ENCODE data around the gene ARL8A. TPM values are rescaled to one million over a fixed set of nuclear protein-coding genes. Genes with fewer than 3 reads are reported as not detected.
A peak's percentile ranks its signal among the peaks of the same experiment; 100 is the strongest.

The ARL8A gene
- total and polyA plus RNA-seq, 10 of the 15 experiments (the other 5 are each of a cell fraction or from before 2014, with no cell fraction given), result 0.34 to 49.2 (median 15.4) TPM

DNA sequence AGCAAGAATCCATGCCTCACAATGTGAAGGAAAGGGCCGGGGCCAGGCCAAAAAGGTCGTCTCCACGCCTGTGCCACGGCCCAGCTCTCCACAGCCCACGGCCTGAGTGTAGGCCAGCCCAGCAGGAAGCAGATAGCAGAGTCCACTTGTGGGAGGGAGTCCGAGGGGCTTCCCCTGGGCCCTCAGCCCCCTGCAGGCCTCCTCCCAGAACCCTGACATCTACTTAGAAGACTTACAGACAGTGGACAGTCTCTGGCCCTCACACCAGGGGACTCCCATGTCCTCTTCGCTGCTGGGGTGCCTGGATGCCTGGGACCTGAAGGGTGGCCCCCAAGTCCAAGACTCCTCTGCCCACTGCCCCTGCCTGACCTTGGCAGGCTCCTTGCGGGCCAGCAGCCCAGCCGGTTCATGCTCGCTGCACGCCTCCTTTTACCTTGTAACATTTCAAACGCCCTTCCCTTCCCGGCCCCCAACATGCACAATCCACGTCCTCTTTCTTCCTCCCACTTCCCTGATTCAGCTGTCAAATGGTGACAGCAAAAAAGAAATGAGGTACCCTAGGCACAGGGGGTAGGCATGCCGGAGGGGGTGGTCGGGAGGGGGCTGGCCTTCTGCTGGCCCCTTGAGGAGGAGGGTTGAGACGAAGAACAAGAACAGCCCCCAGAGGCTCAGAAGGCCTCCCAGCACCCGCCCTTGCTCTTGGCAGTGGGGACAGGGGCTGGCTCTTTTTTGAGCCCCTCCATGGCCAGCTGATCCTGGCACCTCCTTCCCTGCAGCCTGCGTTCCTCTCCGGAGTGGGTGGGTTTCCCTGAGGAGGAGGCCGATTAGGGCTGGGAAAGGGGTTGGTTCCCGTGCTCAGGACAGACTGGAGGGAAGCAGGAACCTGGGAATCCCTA is 16.9 kb upstream of the ARL8A start (continued):
- TF ChIP-seq BRCA1 (IDR thresholded peaks at IDR 0.05; ENCODE audit: low read depth, low read length) (no peak), JUND (IDR thresholded peaks at IDR 0.05; ENCODE audit: low read depth, low read length) (no peak), POU2F2 (IDR thresholded peaks at IDR 0.05; ENCODE audit: borderline replicate concordance, low read depth, low read length) (no peak), BACH1 (IDR thresholded peaks at IDR 0.05; ENCODE audit: borderline replicate concordance) (no peak; the same call in 1 of the 2 replicates), EED (IDR thresholded peaks at IDR 0.05; ENCODE audit: low read depth) (peak; percentile 10; the same call in 1 of the 2 replicates), CREM (IDR thresholded peaks at IDR 0.05; ENCODE audit: low read depth) (no peak), SPI1 (IDR thresholded peaks at IDR 0.05; ENCODE audit: borderline replicate concordance, insufficient read depth, low read depth, low read length) (peak; percentile 43; the same call in 1 of the 2 replicates), SUPT20H (IDR thresholded peaks at IDR 0.05; ENCODE audit: borderline replicate concordance, control insufficient read depth, low read depth, low read length) (no peak), SREBF2 (IDR thresholded peaks at IDR 0.05; ENCODE audit: low read length) (no peak), ZNF24 (IDR thresholded peaks at IDR 0.05) (no peak), SP1 (IDR thresholded peaks at IDR 0.05; ENCODE audit: low read depth, low read length) (no peak), NR2F1 (conservative IDR thresholded peaks at IDR 0.05) (no peak)
- TF ChIP-seq, protein P1, sequence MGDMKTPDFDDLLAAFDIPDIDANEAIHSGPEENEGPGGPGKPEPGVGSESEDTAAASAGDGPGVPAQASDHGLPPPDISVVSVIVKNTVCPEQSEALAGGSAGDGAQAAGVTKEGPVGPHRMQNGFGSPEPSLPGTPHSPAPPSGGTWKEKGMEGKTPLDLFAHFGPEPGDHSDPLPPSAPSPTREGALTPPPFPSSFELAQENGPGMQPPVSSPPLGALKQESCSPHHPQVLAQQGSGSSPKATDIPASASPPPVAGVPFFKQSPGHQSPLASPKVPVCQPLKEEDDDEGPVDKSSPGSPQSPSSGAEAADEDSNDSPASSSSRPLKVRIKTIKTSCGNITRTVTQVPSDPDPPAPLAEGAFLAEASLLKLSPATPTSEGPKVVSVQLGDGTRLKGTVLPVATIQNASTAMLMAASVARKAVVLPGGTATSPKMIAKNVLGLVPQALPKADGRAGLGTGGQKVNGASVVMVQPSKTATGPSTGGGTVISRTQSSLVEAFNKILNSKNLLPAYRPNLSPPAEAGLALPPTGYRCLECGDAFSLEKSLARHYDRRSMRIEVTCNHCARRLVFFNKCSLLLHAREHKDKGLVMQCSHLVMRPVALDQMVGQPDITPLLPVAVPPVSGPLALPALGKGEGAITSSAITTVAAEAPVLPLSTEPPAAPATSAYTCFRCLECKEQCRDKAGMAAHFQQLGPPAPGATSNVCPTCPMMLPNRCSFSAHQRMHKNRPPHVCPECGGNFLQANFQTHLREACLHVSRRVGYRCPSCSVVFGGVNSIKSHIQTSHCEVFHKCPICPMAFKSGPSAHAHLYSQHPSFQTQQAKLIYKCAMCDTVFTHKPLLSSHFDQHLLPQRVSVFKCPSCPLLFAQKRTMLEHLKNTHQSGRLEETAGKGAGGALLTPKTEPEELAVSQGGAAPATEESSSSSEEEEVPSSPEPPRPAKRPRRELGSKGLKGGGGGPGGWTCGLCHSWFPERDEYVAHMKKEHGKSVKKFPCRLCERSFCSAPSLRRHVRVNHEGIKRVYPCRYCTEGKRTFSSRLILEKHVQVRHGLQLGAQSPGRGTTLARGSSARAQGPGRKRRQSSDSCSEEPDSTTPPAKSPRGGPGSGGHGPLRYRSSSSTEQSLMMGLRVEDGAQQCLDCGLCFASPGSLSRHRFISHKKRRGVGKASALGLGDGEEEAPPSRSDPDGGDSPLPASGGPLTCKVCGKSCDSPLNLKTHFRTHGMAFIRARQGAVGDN (IDR thresholded peaks at IDR 0.05), result peak; percentile 1; the same call in 1 of the 2 replicates
- TF ChIP-seq, protein P2, sequence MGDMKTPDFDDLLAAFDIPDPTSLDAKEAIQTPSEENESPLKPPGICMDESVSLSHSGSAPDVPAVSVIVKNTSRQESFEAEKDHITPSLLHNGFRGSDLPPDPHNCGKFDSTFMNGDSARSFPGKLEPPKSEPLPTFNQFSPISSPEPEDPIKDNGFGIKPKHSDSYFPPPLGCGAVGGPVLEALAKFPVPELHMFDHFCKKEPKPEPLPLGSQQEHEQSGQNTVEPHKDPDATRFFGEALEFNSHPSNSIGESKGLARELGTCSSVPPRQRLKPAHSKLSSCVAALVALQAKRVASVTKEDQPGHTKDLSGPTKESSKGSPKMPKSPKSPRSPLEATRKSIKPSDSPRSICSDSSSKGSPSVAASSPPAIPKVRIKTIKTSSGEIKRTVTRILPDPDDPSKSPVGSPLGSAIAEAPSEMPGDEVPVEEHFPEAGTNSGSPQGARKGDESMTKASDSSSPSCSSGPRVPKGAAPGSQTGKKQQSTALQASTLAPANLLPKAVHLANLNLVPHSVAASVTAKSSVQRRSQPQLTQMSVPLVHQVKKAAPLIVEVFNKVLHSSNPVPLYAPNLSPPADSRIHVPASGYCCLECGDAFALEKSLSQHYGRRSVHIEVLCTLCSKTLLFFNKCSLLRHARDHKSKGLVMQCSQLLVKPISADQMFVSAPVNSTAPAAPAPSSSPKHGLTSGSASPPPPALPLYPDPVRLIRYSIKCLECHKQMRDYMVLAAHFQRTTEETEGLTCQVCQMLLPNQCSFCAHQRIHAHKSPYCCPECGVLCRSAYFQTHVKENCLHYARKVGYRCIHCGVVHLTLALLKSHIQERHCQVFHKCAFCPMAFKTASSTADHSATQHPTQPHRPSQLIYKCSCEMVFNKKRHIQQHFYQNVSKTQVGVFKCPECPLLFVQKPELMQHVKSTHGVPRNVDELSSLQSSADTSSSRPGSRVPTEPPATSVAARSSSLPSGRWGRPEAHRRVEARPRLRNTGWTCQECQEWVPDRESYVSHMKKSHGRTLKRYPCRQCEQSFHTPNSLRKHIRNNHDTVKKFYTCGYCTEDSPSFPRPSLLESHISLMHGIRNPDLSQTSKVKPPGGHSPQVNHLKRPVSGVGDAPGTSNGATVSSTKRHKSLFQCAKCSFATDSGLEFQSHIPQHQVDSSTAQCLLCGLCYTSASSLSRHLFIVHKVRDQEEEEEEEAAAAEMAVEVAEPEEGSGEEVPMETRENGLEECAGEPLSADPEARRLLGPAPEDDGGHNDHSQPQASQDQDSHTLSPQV (IDR thresholded peaks at IDR 0.05), result no peak

Data from GM12878 (cell line).